GM18502 (cell line): Measurements from ENCODE around the gene MEF2C.

Source experiments
- ATAC-seq: cut with Tn5 transposase; IDR thresholded peaks from one replicate; pipeline ENCODE4 v1.9.1; 2021; ENCODE audit warnings: mild to moderate bottlenecking; ENCODE audit not compliant: unreplicated experiment, poor library complexity

MEF2C gene

DNA sequence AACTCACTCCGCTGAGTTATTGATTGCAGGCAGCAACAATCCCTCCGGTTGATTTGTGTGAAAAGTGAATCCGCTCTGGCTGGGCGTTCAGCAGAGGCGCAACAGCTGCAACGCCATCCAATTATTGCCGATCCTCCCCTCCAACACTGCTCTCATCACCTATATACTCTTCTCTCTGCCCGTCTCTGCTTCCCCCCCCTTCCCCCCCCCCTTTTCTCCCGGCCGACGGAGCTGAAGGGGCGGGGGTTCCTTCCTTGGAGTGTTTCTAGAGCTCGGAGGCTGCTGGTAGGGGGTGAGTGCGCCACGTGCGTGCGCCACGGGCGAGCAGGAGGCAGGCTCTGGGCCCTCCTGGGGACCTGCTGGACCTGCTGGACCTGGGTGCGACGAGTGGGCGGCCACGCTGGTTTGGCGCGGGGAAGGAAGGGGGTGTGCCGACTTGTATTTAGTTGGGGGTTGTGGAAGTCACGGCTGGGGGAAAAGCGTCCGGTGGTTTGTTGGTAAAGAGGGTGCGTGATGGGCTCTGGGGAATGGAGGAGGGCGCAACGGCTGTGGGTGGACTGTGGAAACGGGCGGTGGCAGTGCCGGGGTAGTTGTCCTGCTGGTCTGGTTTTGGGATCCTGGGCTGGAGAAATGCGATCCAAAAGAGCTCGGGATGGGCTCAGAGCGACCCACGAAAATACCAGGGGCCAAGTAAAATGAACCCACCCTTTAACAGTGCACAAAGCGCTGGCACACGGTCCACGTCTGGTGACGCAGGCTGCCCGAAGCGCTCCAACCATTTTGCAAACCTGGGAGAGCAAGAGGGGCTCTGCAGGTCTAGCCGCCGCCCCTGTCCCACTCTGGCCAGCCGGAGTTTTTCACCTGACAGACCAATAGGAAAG is 6.4 kb upstream of the MEF2C start:
- ATAC-seq = peak; percentile 37

DNA sequence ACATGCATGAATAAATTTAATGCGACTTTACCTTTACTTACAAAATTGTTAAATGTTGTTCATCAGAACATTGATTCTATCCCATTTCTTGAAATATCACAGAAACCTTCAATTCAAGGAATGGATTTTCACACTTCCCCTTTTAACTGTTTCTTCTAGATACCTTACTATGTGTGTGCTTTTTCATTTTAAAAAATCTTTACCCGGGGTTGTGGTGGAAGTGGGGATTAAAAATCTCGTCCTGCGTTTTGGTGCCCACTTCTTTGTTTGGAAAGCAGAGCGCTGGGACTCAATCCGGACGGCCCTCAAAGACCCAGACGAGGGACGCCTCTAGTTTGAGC is 5.8 kb upstream of the MEF2C start:
- ATAC-seq = peak; percentile 1

DNA sequence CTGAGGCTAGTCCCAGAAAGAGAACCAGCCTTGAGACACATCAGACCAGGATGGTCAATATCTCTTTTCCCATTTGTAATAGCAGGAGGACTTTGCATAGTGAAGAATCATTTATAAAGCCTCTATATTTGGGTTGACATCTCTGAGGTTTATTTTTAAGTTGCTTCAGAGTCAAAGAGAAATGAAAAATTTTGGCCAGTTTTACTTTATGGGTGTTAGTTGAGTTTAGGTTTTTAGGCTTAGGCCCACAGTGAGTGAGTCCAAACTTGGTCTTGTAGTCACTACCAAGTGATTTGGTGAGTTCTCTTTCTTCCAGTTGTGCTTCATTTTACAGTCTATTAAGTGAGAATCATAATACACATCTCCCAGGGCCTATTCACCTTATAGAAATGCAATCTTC is 5.3 kb upstream of the MEF2C start:
- ATAC-seq = no peak

DNA sequence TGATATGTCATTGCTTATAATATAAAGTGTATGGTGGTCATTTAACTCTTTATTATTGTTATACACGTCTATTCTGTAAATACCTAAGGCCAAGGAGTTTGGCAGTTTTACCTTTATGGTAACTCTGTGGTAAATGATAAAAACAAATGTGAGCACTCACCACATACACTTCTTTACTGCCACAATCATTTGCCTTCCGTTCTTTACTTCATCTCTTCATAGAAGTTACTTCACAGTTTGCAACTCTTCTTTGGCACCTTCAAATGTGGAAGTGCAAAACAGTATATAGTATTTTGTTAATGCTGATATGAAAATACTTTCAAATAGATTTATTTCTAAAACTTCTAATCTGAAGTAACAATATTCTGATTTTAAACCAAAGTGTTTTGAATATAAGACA is 4.4 kb upstream of the MEF2C start:
- no peak for ATAC-seq

DNA sequence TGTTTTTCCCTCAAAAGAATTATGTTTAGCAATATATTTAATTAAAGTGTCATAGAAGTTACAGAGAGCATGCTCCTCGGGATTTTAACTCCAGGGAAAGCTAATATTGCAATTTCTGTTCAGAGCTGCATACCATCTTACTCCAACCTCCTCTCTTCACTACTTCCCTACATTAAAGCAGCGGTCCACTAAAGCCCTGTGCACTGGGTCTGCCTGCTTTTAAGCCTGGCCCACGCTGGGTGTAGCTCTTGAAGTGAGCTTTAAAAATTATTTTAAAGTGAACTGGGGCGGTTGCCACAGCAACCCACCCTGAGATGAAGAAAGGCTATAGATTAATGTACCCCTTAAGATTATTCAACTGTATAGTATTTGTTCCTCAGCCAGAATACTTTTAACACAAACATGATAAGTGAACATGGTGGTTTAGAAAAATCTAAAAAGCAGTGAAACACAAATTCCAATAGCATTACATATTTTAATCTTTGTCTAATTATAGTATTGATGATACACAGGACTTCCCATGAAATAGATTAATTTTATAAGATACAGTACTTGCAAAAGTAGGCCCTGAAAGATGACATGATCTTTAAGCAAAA is 3.9 kb upstream of the MEF2C start:
- no peak for ATAC-seq

DNA sequence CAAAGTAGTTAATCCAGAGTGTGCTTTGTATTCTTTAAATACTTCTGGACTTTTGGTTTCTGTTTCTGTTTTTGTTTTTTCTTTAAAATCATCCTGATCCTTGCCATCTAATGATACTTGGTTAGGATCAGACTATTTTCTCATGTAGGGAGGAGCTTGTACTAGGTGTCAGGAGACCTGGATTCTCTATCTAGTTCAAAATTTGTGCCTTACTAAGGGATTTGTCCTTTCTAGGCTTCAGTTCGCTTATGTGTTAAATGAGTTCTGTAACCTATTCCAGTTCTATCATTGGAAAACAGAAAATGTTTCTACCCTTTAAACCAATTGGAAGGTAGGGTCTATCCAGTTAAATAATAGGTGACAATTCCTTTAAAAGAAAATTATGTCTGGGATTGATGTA is 3.3 kb upstream of the MEF2C start:
- ATAC-seq = no peak

DNA sequence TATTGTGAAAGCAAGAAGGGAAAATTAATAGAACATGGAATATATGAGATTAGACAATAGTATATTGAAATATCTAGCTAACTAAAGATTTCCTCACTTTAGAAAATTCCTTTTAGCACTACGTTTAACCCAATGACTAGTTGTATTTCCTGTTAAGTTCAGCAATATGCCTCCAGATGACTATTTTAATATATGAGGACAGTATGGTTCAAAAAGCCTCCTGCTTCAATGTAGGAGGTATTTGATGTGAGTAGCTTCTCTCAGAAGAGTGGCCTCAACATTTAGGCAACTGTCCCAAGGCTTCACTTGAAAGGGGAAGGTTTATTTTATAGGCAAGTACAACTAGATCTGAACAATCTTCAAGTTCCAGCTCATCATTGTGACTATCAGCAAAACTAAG is 2.0 kb upstream of the MEF2C start:
- no peak for ATAC-seq

DNA sequence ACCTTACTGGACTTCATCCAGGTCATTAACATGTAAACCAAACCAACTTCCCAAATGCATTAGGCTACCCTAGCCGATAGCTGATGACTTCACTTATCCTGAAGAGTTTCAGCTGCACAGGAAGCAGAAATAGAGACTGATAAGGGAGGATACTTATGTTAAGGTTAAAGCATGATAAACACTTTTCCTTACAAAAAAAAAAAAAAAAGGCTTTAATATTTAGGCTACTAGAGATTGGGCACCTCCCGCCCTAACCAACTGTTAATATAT is 1.6 kb upstream of the MEF2C start:
- no peak for ATAC-seq

DNA sequence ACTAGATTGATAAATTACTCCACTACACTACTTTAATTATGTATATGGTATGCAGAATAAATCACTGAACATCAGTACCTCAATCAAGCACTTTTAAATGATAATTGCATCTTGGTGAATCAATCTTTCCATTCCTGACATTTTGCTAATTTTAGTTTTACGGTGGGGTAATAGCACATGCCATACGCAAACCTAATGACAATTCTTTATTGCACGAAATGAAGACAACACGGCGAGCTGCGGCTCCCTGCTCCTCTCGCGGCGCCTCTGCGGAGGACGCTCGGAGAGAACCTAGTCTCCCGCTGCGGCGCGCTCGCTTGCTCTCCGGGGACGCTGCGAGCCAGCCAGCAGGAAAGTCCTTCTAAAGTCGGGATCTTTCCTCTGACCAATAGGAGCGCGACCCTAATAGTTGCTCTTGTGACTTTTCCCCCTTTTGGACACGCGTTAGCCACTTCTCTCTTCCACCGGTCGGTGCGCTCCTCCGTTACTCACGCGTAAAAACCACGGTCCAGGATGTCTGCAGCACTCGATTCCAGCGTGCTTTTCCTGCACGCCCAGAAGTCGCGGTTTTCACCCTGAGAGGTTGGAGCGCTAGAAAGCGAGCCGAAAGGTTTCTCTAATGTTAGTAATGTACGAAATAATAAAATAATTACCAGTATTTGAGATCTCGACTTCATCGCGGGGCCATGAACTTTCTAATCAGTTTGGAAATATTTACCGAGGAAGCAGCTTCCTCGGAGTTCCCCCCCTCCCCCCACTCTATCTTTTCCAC is 1.0 kb upstream of the MEF2C start:
- peak; percentile 19 for ATAC-seq

DNA sequence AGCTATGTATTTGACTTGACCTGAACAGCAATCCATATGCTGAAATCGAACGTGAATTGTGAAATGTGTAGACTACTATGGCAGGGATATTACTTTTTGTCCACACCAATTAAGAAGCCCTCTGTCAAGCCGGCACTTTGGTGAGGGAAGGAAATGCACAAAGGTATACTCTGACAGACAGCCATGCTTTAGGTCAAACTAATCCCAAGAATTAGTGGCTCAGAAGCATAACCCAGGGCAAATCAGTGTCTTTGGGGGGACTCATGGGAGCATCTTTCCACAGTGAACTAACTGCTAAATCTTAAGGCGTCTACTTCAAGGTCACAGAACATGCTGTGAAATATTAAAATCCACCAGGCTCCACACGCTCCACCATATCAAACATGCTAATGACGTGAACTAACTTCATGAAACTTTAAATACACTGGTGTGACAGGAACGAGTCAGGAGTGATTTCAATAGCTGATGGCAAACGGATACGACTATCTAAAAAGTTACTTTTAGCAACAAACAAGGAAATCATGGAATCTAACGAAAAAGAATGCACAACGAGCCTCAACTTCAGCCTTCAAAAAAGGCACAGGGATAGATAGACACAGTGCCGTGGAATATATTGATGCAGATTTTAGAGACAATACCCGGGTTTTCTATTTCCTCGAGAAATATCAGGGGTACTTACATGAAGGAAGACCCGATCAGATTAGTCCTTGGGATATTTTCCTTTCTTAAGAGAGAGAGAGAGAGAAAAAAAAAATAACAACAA is 527 bp downstream of the MEF2C start:
- no peak for ATAC-seq

DNA sequence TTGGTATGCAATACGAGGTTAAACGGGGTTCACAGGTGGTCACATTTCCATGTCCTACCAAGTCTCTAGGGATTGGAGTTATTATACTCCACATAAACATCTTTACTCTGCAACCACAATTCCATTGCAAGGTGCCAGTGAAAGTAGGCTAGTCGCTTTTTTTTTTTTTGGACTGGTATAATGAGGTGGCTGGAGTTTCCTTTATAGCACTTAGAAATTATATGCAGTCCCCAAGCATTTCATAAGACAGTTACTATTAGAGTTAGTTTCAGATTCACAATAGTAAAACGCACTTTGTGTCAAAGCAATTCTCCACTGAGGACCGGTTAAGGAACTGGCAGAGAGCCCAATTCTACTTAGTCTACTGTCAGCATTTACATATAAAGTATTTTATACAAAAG is 1.4 kb downstream of the MEF2C start:
- no peak for ATAC-seq

DNA sequence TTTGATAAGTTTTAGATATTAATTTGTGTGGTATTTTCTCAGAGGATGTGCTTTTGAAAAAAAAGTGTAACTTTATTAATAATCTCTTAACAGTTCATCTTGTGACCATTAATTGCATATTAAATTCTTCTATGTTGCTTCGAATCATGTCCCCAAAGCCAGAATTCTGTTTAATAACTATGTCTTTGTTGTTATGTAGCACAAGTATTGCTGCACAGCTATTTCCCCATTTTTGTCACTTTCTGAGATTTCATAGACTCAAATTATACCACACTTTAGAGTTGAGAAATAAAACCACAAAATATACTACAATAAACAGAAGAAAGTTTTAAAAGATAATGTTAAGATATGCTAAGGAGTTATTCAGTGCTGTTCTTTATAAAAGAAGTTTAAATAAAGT is 2.8 kb downstream of the MEF2C start:
- no peak for ATAC-seq

DNA sequence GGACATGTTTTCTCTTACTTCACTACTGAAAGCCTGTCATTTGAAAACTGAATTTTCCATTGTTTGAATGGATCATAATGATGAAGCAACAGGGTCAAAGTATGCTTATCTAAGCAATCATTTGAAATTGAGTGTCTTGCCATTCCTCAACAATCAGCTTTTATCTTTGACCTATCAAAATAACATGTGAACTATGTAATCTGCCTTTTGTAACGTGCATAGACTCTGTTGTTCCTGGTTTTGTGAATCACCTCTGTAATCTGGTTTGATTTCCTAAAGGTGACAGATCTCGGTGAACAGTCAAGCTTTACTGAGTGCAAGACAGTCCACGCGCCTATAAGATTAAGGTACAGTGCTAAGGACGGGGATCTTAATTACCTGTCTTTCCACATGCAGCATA is 3.3 kb downstream of the MEF2C start:
- ATAC-seq = no peak

DNA sequence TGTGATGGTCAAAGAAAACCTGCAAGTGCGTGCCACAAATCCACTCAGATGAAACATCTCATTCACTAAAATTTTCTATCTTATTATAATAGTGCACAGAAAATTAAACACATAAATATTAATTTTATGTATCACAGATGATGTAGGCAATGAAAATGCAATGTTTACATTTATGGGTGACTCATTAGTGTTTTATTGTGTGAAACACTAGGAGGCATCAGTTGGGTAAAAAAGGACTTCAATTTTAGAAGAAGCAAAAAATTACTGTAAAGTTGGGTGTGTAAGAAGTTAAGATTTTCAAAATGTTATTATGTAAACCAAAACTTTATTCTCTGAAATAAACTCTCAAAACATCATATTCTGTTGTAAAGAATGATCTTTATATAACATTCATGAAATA is 4.0 kb downstream of the MEF2C start:
- no peak for ATAC-seq

DNA sequence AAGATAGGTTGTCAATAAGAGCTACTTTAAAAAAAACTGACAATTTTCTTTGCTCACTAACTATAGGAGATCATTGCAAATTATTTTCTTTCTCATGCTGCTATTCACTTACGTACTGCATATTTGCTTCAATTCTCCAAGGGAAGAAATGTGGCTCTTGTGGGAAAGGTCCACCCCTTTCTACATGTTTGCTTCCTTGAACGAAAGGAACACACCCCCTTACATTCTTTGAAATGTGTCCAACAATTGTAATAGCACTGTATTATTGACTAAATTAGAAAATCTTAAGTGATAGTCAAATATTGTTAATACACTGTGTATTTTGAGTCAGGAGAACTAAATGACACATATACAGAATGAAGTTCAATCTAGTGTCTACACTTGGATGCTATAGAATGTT is 5.2 kb downstream of the MEF2C start:
- ATAC-seq = no peak

DNA sequence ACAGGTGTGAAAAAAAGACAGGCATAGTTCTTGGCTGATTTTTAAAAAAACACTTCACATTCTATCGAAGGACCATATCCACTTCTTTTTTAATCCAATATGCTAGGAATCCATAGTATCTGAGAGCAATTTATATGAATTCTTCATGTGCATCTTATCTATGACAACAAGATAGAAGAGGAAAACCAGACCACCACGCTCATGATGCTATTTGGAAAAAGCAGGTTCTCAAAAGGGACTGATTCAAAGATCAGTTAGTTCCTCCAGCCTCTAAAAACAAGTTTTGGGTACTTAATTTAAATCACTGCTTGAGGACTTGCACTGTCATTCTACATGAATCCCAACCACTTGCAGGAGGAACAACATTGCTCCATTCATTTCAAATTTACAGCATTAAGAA is 6.3 kb downstream of the MEF2C start:
- no peak for ATAC-seq

DNA sequence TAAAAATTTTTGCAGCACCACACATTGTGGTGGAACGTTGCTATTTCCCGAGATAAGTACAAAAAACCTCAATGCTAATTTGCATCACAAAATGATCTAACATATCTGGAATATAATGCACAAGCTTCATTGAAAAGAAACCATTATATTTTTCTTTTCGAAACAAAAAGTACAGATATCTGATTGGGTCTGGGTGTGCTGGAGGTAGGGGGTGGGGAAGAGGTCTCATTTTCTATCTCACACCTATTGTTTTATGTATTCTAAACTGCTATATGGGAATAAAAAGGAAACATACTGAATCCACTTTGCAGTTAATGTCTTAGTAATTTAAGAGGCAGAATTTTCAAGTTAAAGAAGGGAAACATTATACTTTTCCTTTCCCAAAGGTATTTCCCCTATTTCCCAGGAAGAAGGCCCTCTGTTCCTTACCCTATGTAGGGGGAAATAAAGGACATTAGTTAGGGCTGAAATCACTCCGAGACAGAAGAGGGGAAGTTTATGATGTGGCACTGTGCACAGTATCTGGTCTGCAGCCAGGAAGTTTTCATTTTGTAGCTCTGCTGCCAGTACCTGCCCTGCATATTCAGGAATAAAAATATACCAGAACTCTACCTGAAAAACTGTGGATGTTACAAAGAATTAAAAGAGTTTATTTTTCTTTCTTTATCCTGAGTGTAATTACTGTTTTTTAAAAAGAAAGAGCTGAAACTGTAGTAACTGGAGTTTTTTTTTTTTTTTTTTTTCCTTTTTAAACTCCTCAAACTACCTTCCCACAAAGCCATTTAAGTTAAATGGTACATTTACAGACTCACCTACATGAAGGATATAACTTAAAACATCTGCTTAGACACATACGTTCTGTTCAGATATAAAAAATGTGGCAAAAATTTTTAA is 7.4 kb downstream of the MEF2C start:
- ATAC-seq = peak; percentile 60

DNA sequence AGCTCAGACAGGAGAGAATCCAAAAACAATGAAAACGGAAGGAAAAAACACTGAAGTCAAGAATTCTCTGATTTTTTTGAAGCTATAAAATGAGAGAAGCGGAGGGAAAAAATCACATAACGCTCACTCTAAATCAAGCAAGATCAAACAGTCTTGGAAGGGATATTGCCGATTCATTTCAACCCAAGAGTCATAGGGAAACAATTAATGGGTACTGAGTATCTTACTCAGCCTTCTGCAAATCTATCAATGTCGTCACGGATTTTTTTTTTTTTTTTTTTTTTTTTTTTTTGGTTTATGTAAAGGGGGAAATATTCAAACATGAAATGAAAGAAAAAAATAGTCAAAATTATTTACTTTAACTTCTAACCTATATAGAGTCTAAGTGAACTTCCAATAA is 9.5 kb downstream of the MEF2C start:
- no peak for ATAC-seq

DNA sequence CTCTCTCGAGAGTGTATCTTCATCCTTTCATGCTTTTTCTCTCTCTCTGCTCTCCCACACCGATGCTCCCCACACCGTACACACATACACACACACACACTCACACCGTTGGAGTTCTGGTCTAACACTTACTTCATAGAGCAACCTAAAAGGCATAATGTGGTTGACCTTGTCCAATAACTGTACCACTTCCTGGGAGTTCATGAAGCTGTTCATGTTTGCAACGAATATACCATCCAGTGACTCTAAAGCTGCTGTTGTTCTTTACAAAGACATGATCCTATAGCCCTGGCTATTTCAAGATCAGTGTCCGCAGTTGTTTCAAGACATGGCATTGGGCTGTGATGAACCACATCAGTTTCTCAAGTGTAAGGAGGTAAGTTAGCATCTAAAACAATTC is 10.0 kb downstream of the MEF2C start:
- ATAC-seq = no peak

DNA sequence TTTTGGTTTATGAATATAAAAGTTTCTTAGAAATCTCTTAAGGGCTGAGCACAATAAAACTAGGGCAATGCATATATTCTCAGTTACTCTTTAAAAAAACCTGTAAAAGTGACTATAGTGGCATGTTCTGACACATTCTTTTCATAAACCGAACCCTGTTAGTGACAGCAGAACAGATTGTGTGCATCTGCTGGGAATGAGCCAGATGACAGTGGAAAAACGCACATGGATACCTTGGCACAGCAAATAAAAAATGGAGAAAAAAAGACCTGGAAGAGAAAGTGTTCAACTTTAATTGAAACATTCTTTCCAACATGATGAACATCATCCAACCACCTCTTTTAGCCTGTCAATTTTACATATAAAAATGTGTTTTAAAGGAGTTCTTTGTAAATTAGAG is 12.7 kb downstream of the MEF2C start:
- ATAC-seq = no peak
